DMS53 (cell line): ENCODE data around the gene KBTBD6.
"Not testable (repeated sequence)": the region's sequence is repeated elsewhere in the genome, so short reads cannot be mapped to it uniquely, and the experiment has no call there.

Experiments
- DNase-seq: peaks from one replicate; lab custom pipeline; 2025; lab: John Stamatoyannopoulos, UW

Gene KBTBD6, protein sequence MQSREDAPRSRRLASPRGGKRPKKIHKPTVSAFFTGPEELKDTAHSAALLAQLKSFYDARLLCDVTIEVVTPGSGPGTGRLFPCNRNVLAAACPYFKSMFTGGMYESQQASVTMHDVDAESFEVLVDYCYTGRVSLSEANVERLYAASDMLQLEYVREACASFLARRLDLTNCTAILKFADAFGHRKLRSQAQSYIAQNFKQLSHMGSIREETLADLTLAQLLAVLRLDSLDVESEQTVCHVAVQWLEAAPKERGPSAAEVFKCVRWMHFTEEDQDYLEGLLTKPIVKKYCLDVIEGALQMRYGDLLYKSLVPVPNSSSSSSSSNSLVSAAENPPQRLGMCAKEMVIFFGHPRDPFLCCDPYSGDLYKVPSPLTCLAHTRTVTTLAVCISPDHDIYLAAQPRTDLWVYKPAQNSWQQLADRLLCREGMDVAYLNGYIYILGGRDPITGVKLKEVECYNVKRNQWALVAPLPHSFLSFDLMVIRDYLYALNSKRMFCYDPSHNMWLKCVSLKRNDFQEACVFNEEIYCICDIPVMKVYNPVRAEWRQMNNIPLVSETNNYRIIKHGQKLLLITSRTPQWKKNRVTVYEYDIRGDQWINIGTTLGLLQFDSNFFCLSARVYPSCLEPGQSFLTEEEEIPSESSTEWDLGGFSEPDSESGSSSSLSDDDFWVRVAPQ

DNA sequence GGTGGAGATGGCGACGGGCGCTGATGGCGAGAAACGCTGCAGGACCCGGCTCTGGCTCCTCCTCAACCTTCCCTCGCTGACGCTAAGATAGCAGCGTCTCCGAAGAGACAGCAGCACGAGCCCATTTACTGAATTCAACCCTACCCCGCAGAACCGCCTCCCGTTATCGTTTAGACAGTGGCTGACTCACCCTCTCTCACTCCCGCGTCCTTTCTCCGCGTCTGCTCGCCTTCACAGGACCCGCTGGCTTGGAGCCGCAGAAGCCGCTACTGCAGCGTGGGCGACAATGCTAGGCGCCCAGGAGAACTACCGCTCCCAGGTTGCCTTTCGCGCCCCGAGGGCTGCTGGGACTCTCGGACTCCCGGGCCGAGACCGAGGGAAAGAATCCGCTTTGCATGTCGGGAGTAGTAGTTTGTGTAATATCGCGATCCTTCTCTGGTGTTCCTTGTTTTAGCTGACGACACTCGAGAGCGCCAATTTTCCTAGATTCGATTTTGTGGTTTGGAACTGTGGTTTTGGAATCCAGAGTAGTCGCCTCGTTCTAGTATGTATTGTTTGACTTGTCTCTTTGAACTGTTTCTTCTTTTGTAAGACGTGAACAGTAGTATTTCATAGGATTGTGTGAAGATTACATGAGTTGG lies at the start of gene KBTBD6:
Gene KBTBD6 (minus strand): TSS at position 291 of the 641 bp plus-strand sequence. CDS start 291 bp downstream, outside the sequence.
- DNase-seq = peak; percentile 97

DNA sequence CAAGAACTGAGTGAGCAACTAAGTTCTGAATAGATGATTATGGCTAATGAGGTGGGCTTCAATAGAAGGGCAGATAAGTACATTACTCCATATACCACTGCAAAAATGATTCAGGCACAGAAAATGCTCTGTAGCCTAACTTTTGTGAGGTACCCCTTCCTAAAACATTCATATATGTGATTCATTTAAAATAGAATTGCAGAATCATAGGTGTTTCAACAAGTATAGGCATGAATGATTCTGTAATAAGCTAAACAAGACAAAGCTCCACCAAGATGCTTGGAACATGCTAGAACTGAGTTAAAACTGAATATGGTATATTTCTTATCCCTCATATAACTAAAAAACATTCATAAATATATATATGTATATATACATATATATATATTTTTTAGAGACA lies 49.6 kb upstream of the KBTBD6 start:
- DNase-seq = no peak

DNA sequence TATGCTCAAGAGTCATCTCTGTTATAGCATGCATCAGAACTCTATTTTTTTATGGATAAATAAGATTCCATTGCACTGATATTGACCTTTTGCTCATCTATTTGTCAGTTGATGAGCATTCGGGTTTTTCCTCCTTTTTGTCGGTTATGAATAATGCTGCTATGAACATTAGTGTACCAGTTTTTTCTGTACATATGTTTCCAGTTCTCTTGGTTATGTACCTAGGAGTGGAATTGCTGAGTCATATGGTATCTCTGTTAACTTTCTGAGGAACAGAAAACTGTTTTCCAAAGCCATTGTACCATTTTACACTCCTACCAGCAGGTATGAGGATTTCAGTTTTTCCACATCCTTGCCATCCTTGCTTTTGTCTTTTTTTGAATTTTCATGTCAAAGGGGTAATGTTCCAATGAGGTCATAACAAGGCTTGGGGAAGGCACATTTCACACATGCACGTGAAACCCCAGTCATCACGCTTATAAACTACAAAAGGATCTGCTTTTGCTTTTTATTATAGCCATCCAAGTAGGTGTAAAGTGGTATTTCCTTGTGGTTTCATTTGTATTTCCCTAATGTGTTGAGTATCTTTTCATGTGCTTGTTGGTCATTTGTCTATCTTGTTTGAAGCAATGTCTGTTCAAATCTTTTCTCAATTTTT lies 47.1 kb upstream of the KBTBD6 start:
- no peak for DNase-seq

DNA sequence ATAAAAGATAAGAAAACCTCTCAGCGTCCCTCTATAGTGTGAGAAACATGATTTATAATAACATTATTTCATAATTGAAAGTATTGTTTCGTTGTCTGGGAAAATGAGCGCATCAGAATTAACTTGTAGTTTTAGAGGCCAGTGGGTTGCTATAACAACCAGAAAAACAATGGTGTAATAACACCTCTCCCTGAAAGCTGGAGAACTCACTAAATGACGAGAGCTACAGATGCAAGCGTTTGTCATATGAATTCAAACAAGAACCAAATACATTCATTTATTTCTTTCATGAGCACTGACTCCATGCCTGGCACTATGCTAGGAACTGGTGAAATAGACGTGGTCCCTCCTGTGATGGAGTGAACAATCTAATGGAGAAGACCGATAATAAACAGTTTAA lies 45.4 kb upstream of the KBTBD6 start:
- DNase-seq = peak; percentile 11

DNA sequence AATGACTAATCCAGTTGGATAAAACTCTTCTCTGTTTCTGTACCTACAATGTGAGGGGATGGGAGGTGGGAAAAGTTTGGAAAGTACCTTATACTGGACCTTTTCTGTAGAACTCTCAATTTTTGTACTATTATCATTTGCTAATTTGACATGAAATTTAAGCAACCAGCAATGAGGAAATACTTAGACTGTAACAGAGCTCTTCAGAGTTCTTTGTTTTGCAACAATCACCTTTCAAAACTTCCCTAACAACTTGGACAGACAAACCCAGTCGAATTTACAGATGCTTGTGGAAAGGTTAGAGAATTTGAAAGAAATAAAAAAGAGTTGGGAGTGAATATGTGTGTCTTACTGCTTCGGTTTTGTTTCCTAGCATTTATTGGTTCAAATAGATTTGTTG lies 45.0 kb upstream of the KBTBD6 start:
- DNase-seq = no peak

DNA sequence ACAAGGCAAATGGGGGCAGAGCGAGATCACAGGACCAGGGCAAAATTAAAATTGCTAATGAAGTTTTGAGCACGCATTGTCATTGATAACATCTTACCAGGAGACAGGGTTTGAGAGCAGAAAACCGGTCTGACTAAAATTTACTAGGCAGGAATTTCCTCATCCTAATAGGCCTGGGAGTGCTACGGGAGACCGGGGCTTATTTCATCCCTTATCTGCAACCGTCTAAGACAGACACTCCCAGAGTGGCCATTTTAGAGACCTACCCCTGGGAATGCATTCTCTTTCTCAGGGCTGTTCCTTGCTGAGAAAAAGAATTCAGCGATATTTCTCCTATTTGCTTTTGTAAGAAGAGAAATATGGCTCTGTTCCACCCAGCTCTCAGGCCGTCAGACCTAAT lies 43.0 kb upstream of the KBTBD6 start:
- DNase-seq = not testable (repeated sequence)

DNA sequence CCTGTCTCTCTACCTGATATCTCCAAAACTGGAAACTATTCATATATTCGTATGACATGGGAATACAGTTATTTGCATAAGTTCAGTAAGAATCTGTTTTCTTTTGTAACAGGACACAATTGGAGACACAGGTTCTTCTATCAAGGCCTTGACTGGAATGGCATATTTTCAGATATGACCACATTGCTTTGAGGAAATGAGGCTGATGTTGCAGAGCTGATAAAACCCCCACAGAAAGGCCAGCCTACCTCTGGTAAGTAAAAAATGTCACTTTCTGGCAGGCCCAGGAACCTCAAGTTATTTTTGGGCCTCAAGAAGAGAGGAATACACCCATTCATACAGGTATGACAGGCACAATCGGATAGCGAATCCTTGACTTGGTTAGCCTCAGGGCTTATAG lies 29.5 kb upstream of the KBTBD6 start:
- no peak for DNase-seq

DNA sequence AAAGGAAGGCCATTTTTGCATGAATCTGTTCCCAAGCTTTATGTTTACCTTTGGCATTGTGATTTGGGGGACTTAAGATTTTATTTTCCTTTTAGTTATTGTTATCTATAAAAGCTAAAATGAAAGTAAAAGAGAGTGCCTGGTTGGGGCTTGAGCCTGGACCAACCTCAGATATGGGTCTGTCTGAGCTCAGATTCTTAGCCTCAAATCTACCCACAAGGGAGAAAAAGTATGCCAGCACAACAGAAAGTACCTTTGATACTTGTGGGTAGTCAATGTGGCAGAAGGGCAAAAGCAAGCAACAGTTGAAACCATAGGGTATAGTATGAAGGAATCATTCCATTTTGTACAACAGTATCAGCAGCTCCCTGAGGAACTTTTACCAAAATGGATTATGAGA lies 26.6 kb upstream of the KBTBD6 start:
- no peak for DNase-seq

DNA sequence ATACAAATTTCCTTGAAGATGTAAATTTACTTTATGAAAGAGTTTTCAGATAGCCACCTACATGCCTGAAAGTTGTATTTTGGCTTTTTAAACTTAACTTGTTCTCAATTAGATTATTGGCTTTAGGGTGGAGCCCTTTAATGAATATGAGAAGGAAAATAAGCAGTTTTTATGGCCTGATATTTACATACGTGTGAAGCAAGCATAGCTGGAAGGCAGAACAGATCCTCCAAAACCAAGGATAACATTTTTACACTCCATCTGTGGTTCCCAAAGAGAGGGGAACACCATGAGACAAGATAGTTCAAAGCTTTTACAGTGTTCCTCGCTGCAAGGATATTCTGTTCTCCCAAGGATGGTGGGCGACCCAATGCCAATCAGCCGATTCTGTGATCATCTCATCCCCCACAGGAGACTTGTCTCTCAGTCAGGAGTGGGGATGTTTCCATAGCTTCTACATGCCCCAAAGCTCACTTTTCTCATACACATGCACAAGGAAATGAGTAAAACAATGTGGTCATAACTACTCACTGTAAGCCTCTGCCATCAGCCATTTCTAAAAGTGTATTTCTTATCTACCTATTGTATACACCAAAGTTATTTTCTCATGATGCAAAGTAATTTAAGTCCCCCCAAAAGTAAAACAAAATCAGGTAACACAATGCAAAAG lies 24.6 kb upstream of the KBTBD6 start:
- no peak for DNase-seq

DNA sequence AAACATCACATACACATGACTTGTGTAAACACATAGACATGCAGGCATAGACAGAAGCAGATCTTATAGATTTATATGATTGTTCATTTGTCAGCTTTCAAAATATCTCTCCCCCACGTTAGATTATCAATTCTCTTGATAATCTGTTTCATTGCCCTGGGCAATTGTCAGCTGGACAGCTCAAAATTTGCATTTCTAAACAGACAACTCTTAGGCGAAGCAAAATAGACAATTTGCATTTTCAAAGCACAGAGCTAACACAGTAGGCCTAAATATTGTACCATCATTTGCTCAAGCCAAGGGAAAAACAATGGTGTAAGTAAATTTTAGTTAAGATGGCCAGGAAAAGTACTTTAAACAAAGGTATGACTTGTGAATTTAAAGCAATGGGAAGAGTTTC lies 24.0 kb upstream of the KBTBD6 start:
- no peak for DNase-seq

DNA sequence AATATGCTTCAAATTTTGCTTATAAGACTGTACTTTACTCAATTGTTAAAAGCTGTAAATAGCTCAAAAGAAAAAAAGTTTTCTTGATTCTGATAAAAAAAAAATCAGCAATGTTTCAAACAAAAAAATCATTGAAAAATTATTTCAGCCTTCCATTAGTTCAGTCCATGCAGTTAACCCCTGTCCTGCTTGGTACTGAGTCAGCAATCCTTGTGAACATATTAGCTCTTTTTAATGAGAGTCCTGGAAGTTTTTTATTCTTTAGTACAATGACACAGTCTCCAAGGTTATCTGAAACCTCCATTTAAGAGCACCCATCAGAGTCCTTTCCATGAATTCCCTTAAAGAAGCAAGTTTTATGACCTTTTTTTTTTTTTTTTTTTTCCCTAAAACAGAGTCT lies 21.4 kb upstream of the KBTBD6 start:
- no peak for DNase-seq

DNA sequence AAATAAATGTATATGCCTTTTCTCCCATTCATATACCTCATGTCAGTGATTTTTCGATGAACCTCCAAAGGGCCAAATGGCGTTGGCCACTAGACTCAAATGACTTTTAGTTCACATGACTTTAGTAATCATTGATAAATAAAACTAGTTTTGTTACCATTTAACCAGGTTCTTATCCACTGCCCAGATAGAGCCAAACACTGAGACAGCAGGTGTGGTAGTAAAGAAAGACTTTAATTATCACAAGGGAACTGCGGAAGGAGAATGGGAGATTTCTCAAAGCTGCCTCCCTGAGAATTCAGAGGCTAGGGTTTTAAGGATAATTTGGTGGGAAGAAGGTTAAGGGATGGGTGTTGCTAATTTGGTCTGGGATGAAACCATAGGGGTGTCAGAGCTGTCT lies 19.4 kb upstream of the KBTBD6 start:
- no peak for DNase-seq

DNA sequence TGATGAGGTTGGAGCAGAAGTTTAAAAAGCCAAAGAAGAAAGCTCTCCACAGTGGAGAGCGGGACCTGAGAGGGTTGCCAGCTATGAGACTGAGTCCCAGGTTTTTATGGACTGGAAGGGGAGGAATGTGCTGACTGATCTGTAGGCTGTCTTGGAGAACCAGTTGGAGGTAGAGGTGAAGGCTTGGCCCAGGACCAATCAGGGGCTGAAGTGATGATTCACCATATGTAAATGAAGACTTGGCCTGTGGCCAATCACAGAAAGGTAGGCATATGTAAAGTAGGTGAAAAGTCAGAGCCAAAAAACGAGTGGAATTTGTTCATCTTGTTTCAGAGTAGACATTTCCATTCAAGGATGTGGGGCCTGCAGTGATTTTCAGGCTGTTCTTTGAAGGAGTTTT lies 17.5 kb upstream of the KBTBD6 start:
- peak; percentile 16 for DNase-seq

DNA sequence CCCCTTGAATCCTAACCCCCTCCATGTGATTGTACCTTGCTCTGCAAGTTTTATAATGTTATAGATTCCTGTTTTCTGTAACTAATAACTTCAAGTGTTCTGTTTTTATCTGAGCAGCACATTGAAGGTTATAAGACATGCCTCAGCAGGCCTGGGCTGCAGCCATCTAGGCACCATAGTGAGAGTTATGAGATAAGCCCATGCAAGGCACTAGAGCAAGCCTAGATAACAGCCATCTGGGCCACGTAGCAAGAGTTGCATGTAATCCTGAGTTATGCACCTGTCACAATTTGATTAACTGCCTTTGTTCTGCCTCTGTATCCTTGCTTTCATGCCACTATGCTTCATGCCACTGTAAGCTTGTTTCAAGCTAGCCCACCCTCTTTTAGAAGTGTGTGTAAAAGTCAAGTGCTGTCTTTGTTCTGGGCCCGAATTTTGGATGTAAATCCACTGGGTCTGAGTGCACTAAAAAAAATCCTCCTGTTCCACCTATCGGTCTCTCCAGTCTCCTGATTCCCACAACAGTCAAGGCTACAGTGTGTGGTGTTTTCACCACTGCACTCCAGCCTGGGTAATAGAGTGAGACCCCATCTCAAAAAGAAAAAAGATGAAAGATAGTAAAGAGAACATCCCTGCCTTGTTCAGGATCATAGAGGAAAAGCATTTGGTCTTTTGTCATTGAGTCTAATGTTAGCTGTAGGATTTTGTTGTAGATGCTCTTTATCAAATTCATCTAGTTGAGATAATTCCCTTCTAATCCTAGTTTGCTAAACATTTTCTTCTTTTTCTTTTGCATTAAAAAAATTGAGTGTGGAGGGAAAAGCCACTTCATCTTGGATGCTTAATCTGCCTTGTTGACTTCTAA lies 16.0 kb upstream of the KBTBD6 start:
- DNase-seq = no peak

DNA sequence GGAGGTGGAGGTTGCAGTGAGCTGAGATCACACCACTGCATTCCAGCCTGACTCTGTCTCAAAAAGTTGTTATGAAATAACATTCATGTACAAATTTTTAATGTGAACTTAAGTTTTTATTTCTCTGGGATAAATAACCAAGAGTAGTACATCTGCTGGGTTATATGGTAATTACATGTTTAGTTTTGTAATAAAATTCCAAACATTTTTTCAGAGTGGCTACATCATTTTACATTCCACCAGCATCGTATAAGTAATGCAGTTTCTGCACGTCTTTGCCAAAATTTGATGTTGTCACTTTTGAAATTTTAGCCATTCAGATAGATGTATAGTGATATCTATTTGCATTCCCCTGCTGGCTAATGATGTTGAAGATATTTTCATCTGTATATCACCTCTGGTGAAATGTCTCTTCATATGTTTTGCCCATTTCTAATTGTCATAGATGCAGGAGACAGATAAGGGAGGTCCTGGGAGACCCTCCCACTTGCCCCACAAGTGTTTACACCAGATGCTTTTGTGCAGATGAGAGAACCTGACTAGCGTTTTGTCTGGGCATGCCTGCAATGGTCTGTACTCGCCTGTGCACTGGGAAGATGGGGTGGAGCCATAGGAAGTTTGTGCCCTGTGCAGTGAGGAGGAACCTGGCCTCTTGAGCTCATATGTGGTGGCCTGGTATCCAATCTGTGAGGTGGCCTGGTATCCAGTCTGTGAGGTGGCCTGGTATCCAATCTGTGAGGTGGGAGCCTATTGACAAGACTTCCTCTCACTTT lies 12.7 kb upstream of the KBTBD6 start:
- DNase-seq = no peak

DNA sequence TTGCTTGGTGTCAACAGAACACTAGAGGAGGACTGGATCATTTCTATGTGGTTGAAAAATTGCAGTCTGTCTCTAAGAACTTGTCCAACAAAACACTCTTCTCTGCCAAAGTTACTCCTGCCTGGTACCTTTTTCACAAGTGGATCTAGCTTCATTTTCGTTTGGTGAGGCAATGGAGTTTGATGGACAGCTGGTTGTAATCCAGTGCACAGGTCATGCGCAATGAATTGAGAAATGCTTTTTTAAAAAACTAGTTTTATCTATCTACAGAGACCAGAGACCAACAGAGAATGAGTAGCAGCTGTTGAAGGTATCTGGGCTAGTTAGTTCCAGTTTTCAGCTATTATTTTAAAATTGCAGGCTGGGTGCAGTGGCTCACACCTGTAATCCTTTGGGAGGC lies 12.0 kb upstream of the KBTBD6 start:
- no peak for DNase-seq

DNA sequence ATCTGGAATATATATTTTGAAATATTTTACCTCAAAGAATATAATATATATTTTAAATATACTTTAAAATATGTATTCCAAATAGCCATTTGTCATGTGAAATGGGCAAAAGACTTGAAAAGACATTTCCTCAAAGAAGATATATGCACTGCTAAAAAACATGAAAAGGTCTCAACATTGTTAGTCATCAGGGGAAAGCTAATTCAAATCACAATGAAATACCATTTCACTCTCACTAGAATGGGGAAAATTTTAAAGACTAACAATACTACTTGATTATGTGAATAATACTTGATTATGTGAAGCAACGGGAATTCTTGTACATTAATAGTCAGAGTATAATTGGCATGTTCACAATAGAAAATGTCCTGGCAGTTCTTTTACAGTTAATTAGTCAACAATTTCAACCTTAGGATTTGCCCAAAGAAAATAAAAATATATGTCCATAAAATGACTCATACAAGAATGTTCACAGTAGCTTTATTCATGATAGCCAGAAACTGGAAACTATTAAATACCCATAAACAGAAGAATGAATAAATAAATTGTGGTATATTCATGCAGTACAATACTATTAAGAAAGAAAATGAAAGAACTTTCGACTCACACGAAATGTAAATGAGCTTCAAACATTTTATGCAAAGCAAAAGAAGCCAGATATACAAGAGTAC lies 6.8 kb upstream of the KBTBD6 start:
- DNase-seq = no peak

DNA sequence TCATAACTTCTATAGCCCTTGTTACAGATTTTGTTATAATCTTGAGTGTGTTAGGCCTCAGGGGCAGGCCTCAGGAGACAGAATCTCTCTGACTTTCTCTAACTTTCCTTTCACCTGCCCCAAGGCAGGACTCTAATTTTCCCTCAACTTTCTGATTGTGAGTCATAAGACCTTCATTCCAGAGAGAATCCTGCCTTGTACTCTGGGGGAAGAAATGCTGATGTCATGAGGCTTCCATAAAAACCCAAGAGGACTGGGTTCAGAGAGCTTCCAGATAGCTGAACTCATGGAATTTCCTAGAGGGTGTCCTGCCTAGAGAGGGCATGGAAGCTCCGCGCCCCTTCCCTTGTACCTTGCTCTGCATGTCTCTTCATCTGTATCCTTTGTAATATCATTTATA lies 5.3 kb upstream of the KBTBD6 start:
- DNase-seq = no peak

DNA sequence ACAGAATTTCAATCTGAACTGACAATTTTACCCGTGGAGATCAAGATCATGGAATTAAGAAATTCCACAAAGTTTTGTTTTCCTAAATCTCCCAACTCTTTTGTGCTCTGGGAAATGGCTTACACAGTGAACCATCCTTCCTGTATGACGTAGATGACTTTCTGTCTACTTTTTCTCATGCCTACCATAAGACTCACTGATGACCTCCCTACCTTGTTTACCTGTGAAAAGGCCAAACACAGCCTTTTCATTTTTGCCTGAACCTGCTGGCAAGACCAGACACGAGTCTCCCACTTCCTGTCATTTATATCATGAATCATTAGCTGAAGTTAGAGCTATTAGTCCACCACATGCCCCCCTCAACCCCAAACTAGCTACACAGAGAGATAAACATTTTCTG lies 4.6 kb upstream of the KBTBD6 start:
- no peak for DNase-seq
